GM19372 (cell line): ENCODE results near the gene JOSD1.

Experiments
- ATAC-seq: cut with Tn5 transposase; IDR thresholded peaks from one replicate; pipeline ENCODE4 v1.9.1; 2021; ENCODE audit warnings: mild to moderate bottlenecking, low read depth, moderate library complexity; ENCODE audit not compliant: unreplicated experiment

Gene JOSD1

GRCh38 chr22:38700789-38701628, at the start of gene JOSD1:
Gene JOSD1 (minus strand): TSS chr22:38700943. CDS start chr22:38699987, 956 bp downstream.
- peak; percentile 43 for ATAC-seq

DNA sequence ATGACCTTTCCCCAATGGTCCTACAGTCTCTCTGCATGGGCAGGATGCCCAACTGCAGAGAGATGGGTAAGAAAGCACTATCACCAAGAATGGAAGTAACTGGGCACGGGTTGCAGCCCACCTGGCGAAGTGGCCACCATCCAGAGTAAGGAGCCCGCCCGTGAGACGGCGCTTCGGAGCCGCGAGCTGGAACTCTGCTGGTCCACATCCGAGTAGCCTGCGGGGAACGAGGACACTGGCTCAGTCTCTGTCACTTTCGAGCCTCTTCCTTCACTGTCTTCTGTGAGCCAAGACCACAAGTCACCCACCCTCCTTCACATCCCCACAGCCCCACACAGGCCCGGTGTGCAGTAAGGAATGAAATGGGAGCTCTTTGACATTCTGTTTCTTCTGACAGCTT, 49.4 kb upstream of the JOSD1 start:
- no peak for ATAC-seq

- ATAC-seq = no peak
Observed at GRCh38 chr22:38748487-38749136, 47.9 kb upstream of the JOSD1 start.

GRCh38 chr22:38745676-38746460, 45.1 kb upstream of the JOSD1 start:
- ATAC-seq = no peak

DNA sequence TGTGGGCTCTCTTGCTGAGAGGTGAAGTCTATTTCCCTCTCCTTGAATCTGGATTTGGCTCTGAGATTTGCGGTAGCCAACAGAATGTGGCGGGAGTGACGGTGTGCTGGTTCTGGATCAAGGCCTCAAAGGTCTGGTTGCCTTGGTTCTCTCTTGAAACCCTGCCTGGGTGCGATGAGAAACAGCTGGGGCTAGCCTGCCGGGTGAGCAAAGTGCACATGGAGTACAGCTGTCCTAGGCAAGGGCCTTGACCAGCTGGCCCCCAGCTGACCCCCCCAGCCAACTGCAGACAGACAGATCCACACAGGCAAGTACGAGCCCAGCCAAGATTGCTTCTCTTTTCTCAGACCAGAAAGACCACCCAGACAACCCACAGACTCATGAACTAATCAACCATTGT, 44.2 kb upstream of the JOSD1 start:
- no peak for ATAC-seq

DNA sequence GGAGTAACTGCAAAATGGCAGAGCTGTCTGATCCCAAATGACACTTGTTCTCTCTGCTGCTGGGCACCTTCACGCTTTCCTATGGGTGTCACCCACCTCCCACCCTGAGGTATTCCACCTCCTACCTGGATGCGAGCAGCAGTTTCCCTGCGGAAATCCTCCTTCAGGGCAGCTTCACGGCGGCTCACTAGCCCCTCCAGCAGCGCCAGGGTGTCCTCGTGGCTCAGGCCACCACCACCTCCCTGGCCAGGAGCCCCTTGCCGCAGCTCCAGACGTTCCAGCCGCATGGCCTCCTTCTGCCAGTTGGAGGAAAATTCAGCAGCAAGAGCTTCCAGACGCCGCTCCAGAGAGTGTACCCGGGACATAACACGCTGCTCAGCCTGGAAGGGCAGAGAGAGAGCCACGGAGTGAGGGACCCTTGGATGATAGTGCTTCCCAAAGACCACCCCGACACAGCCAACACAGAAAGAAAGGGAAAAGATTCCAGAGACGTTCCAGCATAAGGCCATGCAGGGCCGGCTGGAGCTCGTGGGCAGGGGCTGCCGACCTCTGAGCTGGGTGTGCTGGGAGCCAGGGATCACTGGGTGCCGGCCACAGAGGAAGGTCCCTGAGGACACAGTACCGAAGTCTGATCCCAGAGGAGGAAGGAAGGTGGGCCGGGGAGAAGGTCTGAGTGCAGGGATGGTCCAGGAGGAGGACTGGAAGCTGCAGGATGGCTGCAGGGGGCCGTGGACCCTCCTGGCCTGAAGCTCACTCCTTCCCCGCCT, 41.6 kb upstream of the JOSD1 start:
- no peak for ATAC-seq

DNA sequence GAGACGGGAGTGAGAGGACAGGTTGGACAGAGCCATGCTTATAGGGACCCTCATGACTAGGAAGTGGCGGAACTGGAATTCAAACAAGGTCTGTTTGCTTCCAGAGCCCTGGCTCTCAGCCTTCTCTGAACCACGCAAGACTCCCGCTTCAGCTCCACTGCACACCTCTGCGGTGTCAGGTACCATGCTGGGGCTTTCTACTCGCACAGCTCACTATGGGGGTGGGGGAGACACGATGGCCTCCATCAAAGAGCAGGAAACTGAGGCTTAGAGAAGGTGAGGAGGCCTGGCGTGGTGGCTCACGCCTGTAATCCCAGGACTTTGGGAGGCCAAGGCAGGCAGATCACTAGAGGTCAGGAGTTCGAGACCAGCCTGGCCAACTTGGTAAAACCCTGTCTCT, 40.8 kb upstream of the JOSD1 start:
- no peak for ATAC-seq

DNA sequence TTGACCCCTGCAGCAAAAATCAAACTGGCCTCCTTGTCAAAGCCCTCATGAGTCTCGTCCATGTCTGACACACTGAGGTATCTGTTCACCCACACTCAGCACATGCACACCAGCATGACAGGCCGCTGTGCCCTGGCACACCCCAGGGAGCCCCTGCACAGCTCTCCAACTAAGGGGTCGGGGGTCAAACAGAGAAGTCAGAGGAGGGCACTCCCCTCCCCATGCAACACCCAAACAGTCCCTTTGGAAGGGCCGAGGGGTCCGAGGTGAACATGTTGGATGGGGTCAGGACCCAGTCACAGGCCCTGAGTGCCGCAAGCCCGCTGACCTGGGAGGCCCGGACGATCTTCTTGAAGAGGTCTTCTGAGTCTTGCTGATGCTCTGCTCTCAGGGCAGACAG, 40.4 kb upstream of the JOSD1 start:
- ATAC-seq = no peak

DNA sequence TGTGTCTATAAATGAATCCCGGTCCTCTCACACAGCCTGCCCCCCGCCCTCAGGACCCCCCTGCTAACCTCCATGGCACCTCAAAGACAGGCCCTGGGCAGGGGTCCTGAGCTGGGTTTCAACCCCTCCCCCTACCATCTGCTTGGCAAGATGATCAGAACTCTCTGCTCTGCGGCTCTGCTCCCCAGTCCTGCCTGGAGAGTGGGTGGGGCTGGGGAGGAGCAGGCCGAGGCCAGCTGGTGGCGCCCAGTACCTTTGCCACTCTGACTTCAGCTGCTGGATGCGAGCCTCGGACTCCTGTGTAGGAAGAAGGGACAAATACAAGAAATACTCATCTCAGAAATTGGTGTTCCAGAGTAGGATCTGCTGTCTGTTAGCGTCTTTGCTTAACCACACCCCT, 40.0 kb upstream of the JOSD1 start:
- ATAC-seq = no peak

GRCh38 chr22:38740116-38740723, 39.5 kb upstream of the JOSD1 start:
- no peak for ATAC-seq

DNA sequence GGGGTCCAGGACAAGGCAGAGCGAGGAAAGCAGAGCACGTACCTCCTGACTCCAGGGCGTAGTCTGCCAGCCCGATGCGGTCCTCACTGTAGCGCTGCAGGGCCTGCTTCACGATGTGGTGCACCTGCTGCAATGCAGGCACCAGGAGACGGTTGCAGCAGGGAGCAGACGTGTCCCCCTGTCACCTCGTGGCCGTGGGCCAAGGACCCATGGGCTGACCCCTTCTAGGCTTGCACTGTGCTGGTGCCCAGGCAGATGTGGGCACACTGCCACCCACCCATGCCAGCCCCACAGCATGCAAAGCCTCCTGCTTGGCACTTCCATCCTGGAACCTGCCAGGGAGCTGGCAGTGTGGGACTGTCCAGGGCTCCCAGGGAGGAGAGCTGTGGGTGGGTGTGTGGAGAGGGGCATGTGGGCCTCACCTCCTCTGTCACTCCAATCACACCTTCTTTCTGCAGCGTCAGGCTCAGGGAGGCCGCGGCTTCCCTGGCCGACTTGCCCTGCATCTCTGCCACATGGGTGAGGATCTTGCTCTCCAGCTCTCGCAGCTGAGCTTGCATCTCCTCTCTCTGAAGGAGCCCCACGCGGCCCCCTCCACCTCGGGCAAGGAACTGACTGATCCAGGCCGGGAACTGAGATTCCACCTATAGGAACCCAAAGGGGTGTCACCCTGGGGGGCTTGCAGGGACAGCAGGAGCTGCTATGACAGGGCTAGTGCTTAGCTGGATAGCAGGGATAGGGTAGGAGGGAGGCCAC, 38.7 kb upstream of the JOSD1 start:
- ATAC-seq = no peak

- ATAC-seq = no peak
Observed at GRCh38 chr22:38738475-38739070, 37.8 kb upstream of the JOSD1 start.

GRCh38 chr22:38737302-38738060, 36.7 kb upstream of the JOSD1 start:
- ATAC-seq = no peak

GRCh38 chr22:38736257-38736570, 35.5 kb upstream of the JOSD1 start:
- no peak for ATAC-seq

- no peak for ATAC-seq
Observed at GRCh38 chr22:38735465-38736256, 34.9 kb upstream of the JOSD1 start.

DNA sequence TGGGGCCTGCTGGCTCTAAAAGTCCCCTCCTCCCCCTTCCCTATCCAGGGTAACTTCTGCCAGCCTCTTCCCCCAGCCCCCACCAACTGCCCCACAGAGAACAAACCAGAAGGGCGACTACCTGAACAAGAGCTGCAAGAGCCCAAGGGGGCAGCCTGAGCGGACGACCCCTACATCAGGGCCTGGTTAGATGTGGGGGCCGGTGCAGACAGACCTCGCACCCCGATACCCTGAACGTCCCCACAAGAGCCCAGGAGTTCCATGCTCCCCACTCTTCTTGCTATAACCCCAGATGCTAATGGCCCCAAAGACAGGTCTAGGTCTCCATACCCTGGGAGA, 34.4 kb upstream of the JOSD1 start:
- no peak for ATAC-seq

GRCh38 chr22:38734421-38735100, 33.8 kb upstream of the JOSD1 start:
- no peak for ATAC-seq
